ENCODE data around the gene MYO7A. TPM values are rescaled to one million over a fixed set of nuclear protein-coding genes. Genes with fewer than 3 reads are reported as not detected.

MYO7A gene
- polyA plus RNA-seq (ENCODE audit: insufficient read length in 4 of 4), result 1 to 10 TPM; 1.9 to 3.3 (median 2.8) TPM

GRCh38 chr11:77127920-77128691 is at the start of gene MYO7A:
TSS of gene MYO7A (plus strand) at chr11:77128246. CDS start at chr11:77130635, 2,389 bp downstream.
- DNase-seq (ENCODE audit: low read depth in 4 of 4, low spot score in 3 of 4), result peak; percentile 69 to 77 (median 72)

- no peak for DNase-seq (ENCODE audit: low read depth in 4 of 4, low spot score in 3 of 4)
These were observed 48.4 kb upstream of the MYO7A start for GRCh38 chr11:77079666-77080065.

GRCh38 chr11:77080643-77081210 is 47.3 kb upstream of the MYO7A start:
- DNase-seq (ENCODE audit: low read depth in 4 of 4, low spot score in 3 of 4), result no peak

GRCh38 chr11:77081381-77081851 is 46.6 kb upstream of the MYO7A start:
- DNase-seq (ENCODE audit: low read depth in 4 of 4, low spot score in 3 of 4), result no peak

GRCh38 chr11:77081976-77082836 is 45.8 kb upstream of the MYO7A start:
- DNase-seq (ENCODE audit: low read depth in 4 of 4, low spot score in 3 of 4), result no peak

GRCh38 chr11:77082838-77083565 is 45.0 kb upstream of the MYO7A start:
- DNase-seq (ENCODE audit: low read depth in 4 of 4, low spot score in 3 of 4), result no peak

- DNase-seq (ENCODE audit: low read depth in 4 of 4, low spot score in 3 of 4), result no peak
These were observed 44.3 kb upstream of the MYO7A start for GRCh38 chr11:77083566-77084245.

GRCh38 chr11:77084581-77085191 is 43.4 kb upstream of the MYO7A start:
- DNase-seq (ENCODE audit: low read depth in 4 of 4, low spot score in 3 of 4), result no peak

GRCh38 chr11:77085652-77086051 is 42.4 kb upstream of the MYO7A start:
- DNase-seq (ENCODE audit: low read depth in 4 of 4, low spot score in 3 of 4), result no peak

GRCh38 chr11:77086521-77087472 is 41.2 kb upstream of the MYO7A start:
- DNase-seq (ENCODE audit: low read depth in 4 of 4, low spot score in 3 of 4), result no peak

- DNase-seq (ENCODE audit: low read depth in 4 of 4, low spot score in 3 of 4), result no peak
These were observed 40.3 kb upstream of the MYO7A start for GRCh38 chr11:77087723-77088225.

- peak in 2 of 4 donors; percentile 37 to 39 for DNase-seq (ENCODE audit: low read depth in 4 of 4, low spot score in 3 of 4)
These were observed 39.6 kb upstream of the MYO7A start for GRCh38 chr11:77088236-77089003.

- no peak for DNase-seq (ENCODE audit: low read depth in 4 of 4, low spot score in 3 of 4)
These were observed 39.0 kb upstream of the MYO7A start for GRCh38 chr11:77089004-77089545.

GRCh38 chr11:77090046-77090372 is 38.0 kb upstream of the MYO7A start:
- DNase-seq (ENCODE audit: low read depth in 4 of 4, low spot score in 3 of 4), result no peak

GRCh38 chr11:77090373-77091111 is 37.5 kb upstream of the MYO7A start:
- DNase-seq (ENCODE audit: low read depth in 4 of 4, low spot score in 3 of 4), result no peak

- DNase-seq (ENCODE audit: low read depth in 4 of 4, low spot score in 3 of 4), result peak in 3 of 4 donors; percentile 35 to 57 (median 43)
These were observed 36.7 kb upstream of the MYO7A start for GRCh38 chr11:77091146-77091940.
